Stimulated activated CD8-positive, alpha-beta memory T cell treated with anti-CD3 and anti-CD28 coated beads, Interleukin-4, amount 100 ng/mL, for 24 hours (primary cell): ENCODE data around the gene EFCC1.
"Not testable (repeated sequence)": the region's sequence is repeated elsewhere in the genome, so short reads cannot be mapped to it uniquely, and the experiment has no call there.

ENCODE experiments used
- DNase-seq: peaks from one replicate; pipeline ENCODE4 v3.0.0-alpha.2; 2020; ENCODE audit warnings: low read depth

Gene EFCC1

DNA sequence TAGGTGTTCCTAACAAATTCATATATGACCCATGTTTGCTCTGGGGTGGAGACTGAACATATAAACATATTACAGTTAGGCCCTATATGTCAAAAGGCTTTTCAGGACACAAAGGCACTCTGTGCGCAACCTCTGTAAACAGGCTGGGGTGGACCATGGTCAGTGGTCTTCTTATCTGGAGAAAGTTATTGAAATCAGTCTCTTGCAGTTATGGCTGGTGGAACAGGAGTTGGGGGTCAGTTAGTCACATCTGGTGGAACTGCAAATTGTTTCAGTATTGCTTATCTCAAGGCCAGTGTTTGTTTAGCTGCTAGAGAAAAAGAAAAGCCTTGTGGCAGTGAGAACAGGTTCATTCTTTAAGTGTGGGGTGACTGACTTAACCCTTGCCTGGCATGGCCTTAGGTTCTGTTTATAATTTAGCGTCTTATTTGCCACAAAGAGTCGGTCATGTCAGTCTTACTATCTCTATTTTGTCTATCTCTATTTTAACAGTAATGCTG, 53.6 kb downstream of the EFCC1 start:
- no peak for DNase-seq

DNA sequence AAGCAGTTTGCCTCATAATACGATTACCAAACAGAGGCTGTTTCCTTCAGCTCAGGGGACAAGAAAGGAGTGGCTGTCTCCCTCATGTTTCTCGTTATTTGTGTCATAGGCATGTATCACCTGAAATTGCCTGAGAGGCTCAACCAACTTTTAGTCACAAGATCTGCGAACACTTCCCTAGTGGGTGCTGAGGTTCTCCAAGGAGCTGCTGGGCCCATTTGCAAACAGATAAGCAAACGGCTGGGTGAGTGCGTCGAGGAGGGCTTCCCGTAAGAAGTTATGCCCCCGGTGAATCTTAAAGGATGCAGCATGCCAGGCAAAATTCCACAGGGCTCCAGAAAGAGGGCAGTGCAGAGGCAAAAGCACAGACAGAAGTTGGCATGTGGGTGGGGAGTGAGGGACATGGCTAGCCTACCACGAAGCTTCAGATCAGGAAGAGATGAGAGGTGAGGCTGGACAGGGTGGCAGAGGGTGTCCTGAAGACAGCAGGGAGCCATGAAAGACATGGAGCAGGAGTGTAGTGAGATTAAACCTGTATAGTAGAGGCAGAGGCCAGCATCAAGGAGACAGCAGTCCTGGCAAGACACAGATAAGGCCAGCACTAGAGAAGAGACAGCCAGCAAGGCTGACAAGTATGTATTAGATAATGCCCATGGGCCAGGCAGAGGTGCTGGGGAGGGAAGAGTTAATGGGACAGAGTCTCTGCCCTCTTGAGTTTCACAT, 55.5 kb downstream of the EFCC1 start:
- no peak for DNase-seq

DNA sequence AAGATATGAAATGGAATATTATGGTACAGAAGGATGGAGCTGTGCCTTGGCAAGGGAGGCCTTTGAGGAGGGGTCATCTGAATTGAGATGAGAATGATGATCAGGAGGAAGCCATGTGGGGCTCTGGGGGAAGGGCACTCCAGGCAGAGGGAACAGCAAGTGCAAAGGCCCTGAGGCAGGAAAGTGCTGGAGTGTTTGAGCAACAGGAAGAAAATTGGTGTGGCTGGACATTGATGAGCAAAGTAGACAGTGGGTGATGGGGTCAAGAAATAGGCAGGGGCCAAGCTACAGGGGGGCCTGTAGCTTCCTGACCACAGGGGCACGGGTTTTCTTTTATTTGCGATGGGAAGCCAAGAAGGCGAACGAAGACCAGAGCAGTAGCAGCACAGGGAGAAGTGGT, 56.1 kb downstream of the EFCC1 start:
- DNase-seq = no peak

DNA sequence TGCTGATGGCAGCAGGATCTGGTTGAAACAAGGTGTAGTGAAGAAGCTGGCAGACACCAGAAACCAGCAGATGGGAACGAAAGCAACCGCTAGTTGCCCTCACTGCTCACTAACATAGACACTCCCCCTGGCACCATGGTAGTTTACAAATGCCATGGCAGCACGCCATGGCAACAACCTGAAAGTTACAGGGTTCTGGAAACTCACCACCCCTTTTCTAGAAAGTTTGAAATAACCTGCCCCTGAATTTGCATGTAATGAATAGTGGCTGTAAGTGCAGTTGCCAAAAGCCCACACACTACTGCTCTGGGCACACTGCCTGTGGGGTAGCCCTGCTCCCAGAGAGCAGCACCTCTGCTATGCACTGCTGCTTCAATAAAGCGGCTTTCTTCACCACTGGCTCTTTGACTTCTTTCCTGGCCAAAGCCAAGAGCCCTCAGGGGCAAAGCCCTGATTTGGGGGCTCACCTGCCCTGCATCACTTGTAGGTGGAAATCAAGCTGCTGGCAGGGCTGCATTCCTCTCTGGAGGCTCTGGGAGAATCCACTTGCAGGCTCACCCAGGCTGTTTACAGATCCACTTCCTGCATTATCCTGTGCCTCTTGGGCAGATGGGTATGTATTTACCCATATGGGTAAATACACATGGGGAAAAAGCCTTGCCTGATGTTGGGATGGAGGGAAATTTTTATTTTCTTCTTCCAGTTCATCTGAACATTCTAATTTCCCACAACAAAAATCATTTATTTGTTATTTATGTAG, 57.5 kb downstream of the EFCC1 start:
- DNase-seq = no peak

DNA sequence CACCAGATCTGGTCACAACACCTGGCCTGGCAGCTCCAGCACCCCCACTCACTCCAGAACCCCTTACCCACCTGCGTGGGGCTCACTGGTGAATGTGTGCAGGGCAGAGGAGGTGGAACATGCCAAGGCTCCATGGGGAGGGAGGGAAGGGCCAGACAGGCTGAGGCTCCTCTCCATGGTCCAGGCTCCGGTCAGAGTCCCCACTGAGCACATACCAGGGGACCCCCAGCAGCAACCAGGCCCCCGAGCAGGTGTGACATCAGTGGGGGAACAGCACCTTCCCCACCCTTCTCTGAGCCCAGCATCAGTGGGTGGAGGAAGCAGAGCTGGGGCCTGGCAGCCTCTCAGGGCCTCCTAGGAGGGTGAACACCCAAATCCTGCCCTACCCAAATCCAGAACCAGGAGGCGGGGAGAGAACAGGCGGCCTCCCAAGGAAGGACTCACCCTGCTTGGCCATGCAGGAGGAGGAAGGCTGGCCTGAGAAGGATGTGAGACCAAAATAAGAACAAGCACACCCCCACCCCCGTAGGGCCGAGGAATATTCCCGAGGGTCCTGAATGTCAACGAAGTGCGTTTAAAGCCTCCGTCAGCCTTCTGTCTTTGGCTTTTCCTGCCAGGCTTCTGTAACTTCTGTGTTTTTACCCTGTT, 58.3 kb downstream of the EFCC1 start:
- no peak for DNase-seq

DNA sequence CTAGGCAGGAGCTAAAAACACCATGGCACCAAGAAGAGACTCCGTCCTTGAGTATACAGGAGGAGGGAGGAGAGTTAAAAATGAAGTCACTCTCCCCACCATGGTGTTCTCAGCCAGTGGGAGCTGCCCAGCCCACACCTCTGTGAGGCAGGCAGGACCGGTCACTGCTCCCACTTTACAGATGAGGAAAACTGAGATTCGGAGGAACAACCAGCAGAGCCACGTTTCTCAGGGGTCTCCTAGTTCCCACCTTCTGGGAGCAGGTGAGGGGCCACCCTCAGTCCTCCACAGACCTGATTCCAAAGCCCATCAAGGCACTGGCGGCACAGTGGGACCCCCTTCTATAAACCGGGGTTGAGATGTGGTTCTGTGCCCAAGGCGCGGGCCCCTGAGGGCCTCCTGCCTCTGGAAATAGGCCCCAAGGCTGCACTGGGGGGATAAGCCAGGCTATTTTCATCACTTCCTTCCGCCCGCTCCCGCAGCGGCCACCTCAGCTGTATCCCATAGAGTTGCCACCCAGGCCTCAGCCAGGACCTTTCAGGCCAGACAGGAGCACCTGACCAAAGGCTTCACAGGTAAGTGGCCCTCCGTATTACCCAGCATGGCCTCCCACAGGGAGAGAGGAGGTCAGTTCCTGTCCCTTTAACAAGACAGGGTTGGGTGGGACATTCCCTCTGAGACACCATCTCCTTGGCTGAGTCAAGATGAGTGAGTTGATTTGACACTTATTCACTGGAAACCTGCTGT, 59.3 kb downstream of the EFCC1 start, which contains the start of gene GP9:
TSS of gene GP9 (plus strand) at position 504 of the 747 bp plus-strand sequence. CDS start 961 bp downstream, outside the sequence.
- DNase-seq = no peak

DNA sequence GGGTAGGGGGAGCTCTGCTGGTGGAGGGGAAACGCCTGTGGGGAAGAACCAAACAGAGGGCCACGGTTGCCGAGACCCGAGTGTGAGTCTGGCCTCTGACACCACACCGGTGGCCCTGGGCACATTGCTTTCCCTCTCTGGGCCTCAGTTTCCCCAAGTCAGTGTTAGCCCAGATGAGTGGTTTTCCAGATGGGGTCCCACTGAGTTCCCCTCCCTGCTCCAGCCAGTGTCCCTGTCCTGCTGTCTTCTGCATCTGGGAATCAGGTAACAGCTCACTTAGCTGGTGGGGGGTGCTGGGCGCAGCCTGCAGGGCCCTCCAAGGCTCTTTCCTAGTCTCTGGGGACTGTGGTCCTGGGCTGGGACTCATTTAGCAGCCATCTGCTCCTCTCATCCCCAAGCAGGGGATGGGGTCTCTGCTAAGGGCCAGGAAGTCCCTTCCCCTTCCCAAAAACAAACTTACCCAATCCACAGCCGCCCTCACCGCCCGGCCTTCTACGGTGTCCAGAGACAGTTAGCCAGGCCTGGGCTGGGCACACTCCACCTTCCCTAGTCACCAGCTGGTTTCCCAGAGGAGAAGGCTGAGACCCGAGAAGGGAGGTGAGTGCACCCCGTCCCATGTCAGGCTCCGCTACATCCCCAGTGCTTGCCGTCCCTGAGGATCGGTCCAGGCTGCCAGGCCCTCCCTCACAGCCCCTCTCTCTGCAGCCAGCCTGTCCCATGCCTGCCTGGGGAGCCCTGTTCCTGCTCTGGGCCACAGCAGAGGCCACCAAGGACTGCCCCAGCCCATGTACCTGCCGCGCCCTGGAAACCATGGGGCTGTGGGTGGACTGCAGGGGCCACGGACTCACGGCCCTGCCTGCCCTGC, 60.2 kb downstream of the EFCC1 start:
- no peak for DNase-seq

DNA sequence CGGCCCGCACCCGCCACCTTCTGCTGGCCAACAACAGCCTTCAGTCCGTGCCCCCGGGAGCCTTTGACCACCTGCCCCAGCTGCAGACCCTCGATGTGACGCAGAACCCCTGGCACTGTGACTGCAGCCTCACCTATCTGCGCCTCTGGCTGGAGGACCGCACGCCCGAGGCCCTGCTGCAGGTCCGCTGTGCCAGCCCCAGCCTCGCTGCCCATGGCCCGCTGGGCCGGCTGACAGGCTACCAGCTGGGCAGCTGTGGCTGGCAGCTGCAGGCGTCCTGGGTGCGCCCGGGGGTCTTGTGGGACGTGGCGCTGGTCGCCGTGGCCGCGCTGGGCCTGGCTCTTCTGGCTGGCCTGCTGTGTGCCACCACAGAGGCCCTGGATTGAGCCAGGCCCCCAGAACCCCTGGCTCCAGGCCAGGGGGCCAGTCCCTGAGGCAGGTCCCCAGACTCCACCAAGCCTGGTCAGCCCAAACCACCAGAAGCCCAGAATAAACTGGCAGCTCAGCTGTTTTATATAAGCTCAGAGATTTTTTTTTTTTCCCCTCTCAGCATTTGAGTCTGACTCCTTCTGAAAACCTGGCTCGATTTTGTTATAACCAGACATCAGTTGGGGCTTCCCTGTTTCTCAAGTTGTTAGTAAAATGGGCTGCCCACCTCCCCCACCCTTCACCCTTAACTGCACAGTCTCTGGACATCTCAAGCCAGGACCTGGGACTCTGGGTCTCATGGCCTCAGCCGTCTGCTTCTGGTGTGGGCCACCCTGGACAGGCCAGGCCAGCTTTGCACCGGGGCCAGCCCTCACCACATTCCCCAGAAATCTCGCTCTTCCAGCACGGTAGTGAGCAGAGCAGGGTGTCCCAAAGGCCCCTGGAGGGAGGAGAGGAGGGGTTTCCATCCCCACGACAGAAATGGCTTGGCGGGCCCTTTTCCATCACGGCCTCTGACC, 61.1 kb downstream of the EFCC1 start:
- DNase-seq = no peak

DNA sequence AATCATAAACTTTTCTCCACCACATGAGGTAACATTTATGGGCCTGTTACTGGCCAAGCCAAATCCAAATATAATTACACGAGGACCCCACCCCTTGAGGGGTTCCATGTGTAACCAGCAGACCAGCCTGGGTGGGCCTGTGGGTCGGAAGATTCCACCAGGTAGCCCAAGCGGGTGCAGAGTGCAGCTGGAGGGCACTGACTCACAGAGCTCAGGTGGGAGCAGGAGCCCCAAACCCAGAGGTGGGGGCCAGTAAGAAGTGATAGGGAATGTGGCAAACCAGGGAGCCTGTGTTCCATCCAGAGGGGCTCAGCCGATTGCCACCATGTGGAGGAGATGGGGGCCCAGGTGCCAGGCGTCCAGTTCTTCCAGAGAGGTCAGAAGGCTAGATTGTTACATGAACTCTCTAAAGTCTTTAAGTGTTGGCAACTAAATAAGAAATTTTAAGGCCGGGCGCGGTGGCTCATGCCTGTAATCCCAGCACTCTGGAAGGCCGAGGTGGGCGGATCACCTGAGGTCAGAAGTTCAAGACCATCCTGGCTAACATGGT, 62.1 kb downstream of the EFCC1 start:
- no peak for DNase-seq

DNA sequence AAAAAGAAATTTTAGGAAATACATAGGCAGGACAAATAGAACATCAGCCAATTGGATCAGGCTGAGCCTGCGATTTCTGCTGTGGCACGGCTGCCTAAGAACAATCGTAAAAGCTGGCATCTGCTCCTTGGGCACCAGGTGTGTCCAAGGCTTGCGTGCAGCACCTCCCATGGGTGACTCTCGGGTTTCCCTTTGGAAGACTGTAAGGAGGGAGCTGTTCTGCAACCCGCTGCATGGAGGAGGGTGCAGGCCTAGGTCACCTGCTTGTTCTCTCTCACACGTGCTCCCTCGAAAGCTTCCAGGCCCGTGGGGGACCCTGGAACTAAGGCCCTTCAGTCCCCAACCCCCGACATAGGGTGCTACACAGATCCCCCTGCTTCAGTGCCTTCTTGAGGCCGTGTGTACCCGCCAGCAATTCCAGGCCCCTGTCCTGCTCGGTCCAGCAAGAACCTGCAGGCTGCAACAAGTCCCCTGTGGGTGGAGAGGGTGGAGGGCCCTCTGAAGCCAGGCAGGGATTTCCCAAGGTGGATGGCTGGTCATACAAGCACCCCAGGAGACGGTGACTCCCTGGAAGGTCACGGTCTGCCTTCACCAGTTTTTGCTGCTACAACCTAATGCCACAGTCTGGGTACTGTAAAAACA, 62.9 kb downstream of the EFCC1 start:
- no peak for DNase-seq

DNA sequence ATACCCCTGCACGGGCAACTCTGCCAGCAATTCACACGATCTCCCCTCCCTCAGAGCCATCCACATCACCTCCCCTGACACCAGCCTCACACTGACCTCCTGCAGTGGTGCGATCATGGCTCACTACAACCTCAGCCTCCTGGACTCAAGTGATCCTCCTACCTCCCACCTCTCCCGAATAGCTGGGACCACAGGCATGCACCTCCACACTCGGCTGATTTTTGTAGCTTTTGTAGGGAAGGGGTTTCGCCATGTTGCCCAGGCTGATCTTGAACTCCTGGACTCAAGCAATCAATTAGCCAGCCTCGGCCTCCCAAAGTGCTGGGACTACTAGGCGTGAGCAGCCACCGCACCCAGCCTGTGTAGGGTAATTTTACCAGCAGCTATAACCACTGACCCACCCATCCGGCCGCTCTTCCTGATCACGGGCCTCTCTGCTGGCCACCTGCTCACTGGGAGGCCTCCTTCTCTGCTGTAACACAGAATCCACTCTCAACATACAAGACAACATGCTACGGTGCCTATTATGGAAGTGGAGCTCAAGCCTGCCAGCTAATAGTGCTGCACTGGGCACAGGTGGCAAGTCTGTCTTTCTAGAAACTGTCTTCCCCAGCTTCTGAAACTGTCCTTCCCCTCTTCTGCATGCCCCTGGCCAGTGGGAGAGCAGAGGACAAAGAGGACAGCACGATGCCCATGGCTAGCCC, 64.1 kb downstream of the EFCC1 start:
- no peak for DNase-seq

DNA sequence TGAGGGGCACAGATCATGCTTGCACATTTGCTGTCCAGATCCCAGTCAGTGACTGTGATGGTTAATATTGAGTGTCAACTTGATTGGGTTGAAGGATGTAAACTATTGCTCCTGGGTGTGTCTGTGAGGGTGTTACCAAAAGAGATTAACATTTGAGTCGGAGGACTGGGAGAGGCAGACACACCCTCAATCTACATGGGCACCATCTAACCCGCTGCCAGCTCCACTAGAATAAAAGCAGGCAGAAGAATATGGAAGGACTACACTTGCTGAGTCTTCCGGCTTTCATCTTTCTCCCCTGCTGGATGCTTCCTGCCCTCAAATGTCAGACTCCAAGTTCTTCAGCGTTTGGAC, 64.6 kb downstream of the EFCC1 start:
- no peak for DNase-seq

DNA sequence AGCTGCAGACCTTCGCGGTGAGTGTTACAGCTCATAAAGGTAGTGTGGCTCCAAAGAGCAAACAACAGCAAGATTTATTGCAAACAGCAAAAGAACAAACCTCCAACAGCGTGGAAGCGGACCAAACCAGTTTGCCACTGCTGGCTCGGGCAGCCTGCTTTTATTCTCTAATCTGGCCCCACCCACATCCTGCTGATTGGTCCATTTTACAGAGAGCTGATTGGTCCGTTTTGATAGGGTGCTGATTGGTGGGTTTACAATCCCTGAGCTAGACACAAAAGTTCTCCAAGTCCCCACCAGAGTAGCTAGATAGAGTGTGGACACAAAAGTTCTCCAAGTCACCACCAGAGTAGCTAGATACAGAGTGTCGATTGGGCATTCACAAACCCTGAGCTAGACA, 66.6 kb downstream of the EFCC1 start:
- DNase-seq = not testable (repeated sequence)

DNA sequence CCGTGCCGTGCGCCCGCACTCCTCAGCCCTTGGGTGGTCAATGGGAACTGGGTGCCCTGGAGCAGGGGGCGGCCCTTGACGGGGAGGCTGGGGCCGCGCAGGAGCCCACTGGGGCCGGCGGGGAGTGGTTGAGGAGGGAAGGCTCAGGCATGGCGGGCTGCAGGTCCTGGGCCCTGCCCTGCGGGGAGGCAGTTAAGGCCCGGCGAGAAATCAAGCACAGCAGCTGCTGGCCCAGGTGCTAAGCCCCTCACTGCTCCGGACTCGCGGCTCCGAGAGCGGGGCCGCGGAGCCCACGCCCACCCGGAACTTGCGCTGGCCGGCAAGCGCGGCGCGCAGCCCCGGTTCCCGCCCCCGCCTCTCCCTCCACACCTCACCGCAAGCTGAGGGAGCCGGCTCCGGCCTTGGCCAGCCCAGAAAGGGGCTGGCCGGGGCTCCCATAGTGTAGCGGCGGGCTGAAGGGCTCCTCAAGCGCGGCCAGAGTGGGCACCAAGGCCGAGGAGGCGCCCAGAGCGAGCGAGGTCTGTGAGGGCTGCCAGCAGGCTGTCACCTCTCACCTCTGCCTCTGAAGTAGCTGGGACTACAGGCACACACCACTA, 67.3 kb downstream of the EFCC1 start:
- DNase-seq = no peak

DNA sequence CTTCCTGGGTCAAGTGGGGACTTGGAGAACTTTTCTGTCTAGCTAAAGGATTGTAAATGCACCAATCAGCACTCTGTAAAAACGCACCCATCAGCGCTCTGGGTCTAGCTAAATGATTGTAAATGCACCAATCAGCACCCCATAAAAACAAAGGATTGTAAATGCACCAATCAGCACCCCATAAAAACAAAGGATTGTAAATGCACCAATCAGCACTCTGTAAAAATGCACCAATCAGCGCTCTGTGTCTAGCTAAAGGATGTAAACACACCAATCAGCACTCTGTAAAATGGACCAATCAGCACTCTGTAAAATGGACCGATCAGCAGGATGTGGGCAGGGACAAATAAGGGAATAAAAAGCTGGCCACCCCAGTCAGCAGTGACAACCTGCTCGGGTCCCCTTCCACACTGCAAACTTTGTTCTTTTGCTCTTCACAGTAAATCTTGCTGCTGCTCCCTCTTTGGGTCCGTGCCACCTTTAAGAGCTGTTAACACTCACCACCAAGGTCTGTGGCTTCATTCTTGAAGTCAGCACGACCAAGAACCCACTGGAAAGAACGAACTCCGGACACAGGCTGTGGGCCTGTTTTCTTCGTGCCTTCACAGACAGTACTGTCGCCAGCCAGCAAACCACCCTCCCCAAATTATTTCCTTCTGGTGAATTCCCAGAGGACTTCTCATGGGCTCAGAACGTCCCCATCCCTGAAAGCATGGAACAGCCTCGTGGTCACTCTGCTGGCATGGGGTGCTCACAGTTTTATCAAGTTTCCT, 68.4 kb downstream of the EFCC1 start:
- DNase-seq = not testable (repeated sequence)

DNA sequence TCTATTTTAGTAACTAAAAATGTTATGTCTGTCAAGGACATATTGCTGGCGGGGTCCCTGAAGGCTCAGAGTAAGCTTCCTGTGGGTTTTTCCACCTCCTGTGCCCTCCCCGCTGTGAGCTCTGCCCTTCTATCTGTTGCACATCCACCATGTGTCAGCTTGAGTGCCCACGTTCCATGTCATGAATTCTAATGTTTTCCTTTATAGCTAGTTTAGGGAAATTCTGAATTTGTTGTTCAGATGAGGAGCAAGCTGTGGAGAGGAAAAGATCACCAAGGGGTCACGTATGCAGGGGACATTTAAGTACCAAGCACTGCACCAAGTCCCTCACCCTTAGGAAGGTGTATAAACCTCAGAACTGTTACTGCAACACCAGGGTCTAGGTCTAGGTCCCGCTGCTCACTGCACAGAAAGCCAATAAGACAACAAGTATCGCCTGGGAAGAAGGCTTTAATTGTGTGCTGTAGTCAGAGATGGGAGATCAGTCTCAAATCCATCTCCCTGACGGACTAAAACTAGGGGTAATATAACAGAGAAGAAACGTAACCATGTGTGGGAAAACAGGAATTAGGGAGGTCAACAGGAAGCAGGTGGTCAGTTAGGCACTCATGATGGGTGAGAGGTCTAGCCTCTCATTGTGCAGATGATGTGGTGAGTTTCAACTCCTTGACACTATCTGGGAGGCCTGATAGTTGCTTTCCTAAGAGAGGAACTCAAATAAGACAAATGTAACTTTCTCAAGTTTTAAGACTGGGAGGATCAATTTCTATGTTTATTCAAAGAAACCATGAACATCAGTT, 69.2 kb downstream of the EFCC1 start:
- no peak for DNase-seq

DNA sequence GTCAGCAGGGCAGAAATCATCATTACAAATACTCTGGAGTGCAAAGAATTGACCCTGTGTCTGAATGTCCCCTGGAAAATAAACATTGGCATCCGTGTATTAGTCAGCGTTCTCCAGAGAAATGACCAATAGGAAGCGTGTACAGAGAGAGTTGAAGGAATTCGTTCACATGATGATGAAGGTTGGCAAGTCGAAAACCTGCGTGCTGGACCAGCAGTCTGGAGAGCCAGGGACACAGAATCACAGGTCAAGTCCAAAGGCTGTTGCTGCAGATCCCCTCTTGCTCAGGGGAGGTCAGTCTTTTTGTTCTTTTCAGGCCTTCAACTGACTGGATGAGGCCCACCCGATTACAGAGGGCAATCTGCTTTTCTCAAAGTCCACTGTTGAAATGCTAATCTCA, 76.1 kb downstream of the EFCC1 start:
- DNase-seq = no peak
